Ishikawa (cell line): ENCODE results near the gene PRCD.

Source experiments
- TAF1 ChIP-seq: IDR thresholded peaks from 2 replicates; pipeline ENCODE4 v1.6.1; 2012; ENCODE audit warnings: low read depth, mild to moderate bottlenecking
- TF ChIP-seq, protein P1 (sequence below): IDR thresholded peaks from 2 replicates; pipeline ENCODE4 v1.6.1; 2012

DNA sequence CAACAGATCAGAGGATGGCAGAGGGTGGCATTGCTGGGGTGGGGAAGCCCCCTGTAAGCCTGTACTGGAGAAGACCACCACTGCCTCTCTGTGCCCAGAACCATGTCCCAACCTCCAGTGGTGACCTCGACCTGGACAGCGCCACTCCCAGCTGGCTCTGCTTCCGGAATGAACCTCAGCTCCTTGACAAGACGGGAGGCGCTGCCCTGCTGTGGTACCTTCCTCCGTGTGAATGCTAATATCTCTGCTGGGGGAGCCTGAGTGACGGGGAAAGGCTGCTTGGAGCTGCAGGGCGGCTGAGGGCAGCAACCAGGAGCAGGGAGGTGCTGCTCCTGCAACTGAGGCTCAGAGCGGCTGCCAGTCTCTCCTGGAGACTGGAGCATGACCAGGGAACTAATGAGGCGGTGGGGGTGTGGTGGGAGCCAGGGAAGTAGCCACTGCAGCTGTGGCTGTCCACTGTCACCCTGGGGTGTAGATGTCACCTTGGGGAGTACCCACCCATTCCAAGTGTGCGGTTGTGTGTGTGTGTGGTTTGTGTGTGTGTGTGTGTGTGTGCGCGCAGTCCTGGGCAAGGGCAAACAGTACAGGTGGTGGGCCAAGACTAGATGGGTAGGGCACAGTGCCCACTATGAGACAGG is 6.2 kb downstream of the PRCD start:
- TF ChIP-seq, protein P1, sequence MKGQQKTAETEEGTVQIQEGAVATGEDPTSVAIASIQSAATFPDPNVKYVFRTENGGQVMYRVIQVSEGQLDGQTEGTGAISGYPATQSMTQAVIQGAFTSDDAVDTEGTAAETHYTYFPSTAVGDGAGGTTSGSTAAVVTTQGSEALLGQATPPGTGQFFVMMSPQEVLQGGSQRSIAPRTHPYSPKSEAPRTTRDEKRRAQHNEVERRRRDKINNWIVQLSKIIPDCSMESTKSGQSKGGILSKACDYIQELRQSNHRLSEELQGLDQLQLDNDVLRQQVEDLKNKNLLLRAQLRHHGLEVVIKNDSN, result no peak
- TF ChIP-seq TAF1, result no peak
